NCI-H446 (cell line): ENCODE measurements around the gene CFAP65.

Source experiments
- DNase-seq, 2 experiments: peaks; one replicate each; lab custom pipeline; 2025; lab: John Stamatoyannopoulos, UW

The CFAP65 gene

GRCh38 chr2:219060821-219061791 lies 19.8 kb upstream of the CFAP65 start, which contains the start of gene IHH:
IHH (minus strand) TSS chr2:219060921; CDS start chr2:219060467, 454 bp downstream.
- DNase-seq = no peak

- DNase-seq = no peak
Measured at GRCh38 chr2:219059725-219060682, 18.7 kb upstream of the CFAP65 start.

GRCh38 chr2:219059375-219059724 lies 18.0 kb upstream of the CFAP65 start:
- DNase-seq = no peak

GRCh38 chr2:219058541-219059374 lies 17.4 kb upstream of the CFAP65 start:
- DNase-seq = no peak

GRCh38 chr2:219057709-219058540 lies 16.6 kb upstream of the CFAP65 start:
- DNase-seq = peak in 1 of 2 experiments; percentile 71

- no peak for DNase-seq
Measured at GRCh38 chr2:219056896-219057708, 15.8 kb upstream of the CFAP65 start.

GRCh38 chr2:219056176-219056895 lies 15.0 kb upstream of the CFAP65 start:
- no peak for DNase-seq

GRCh38 chr2:219054956-219055903 lies 13.9 kb upstream of the CFAP65 start:
- no peak for DNase-seq

GRCh38 chr2:219049282-219049681 lies 8.0 kb upstream of the CFAP65 start:
- no peak for DNase-seq

- no peak for DNase-seq
Measured at GRCh38 chr2:219045937-219046550, 4.7 kb upstream of the CFAP65 start.

GRCh38 chr2:219042750-219043149 lies 1.4 kb upstream of the CFAP65 start:
- DNase-seq = no peak

- no peak for DNase-seq
Measured at GRCh38 chr2:219042157-219042556, 841 bp upstream of the CFAP65 start.

GRCh38 chr2:219038600-219038999 lies 2.7 kb downstream of the CFAP65 start:
- no peak for DNase-seq

GRCh38 chr2:219037783-219038499 lies 3.4 kb downstream of the CFAP65 start:
- no peak for DNase-seq

- no peak for DNase-seq
Measured at GRCh38 chr2:219035942-219036341, 5.4 kb downstream of the CFAP65 start.

GRCh38 chr2:219034823-219035222 lies 6.5 kb downstream of the CFAP65 start:
- no peak for DNase-seq
